Naive B cell (primary cell): Measurements from ENCODE around the gene NR2C1. TPM values are rescaled to one million over a fixed set of nuclear protein-coding genes. Genes with fewer than 3 reads are reported as not detected.

Experiments
- ATAC-seq, 2 donors: fragments of 150-1000 bp; cut with Tn5 transposase; 2 replicates each; pipeline ENCODE4 v1.10.0; 2021; ENCODE audit warnings: low read depth in 2 of 2, mild to moderate bottlenecking in 2 of 2, moderate library complexity in 2 of 2
- DNase-seq: peaks from one replicate; pipeline ENCODE4 v3.0.0; 2022
- H3K27ac Mint-ChIP-seq, 6 donors: one replicate each; pipeline ENCODE4 v1.8.0; 2020 to 2022; ENCODE audit warnings: mild to moderate bottlenecking in 6 of 6, mixed read lengths in 6 of 6, moderate library complexity in 5 of 6, inconsistent platforms in 2 of 6
- H3K27me3 Mint-ChIP-seq, 3 donors: one replicate each; pipeline ENCODE4 v1.8.0; 2021 to 2022; ENCODE audit warnings: mixed read lengths in 3 of 3, mild to moderate bottlenecking in 1 of 3
- H3K36me3 Mint-ChIP-seq, 2 donors: one replicate each; pipeline ENCODE4 v1.8.0; 2020 to 2022; ENCODE audit warnings: mixed read lengths in 2 of 2, inconsistent platforms in 1 of 2, mild to moderate bottlenecking in 1 of 2
- H3K4me1 Mint-ChIP-seq, 3 donors: one replicate each; pipeline ENCODE4 v1.8.0; 2020 to 2022; ENCODE audit warnings: mixed read lengths in 3 of 3, inconsistent platforms in 1 of 3, mild to moderate bottlenecking in 1 of 3, moderate library complexity in 1 of 3
- H3K4me3 Mint-ChIP-seq, 8 donors: one replicate each; pipeline ENCODE4 v1.8.0; 2020 to 2022; ENCODE audit warnings: mild to moderate bottlenecking in 8 of 8, mixed read lengths in 8 of 8, moderate library complexity in 8 of 8, inconsistent platforms in 2 of 8
- H3K9me3 Mint-ChIP-seq, 7 donors: one replicate each; pipeline ENCODE4 v1.8.0; 2020 to 2022; ENCODE audit warnings: mixed read lengths in 7 of 7, mild to moderate bottlenecking in 5 of 7, inconsistent platforms in 2 of 7, moderate library complexity in 1 of 7
- polyA plus RNA-seq, 6 donors: library from polyadenylated mRNA; unstranded; fragments of 300-500 nt; fragmentation: Illumina TruSeq; gene quantifications; one replicate each; pipeline ENCODE4 v1.2.3, GENCODE V29; 2021; ENCODE audit warnings: low read depth in 6 of 6

The NR2C1 gene
- polyA plus RNA-seq, 6 donors from 2014 or later, result 8.1 to 17.1 (median 11.5) TPM

DNA sequence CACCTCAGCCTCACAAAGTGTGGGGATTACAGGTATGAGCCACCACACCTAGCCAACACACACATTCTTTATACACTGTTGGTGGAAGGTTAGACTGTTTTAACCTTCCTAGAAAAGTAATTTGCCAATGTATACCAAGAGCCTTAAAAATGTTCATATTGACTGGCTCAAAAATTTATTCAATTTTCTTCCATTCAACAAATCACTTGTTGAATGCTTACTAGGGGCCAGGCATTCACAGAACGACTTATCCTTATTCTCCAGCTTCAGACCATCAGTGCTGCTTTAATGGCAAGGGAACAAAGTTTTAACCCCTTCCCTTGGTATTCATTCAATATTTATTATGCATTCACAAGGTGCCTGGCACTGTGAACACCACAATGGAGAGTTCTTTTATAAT lies 3.0 kb downstream of the NR2C1 start:
- H3K9me3 Mint-ChIP-seq, result no peaks in the 10 kb centered on the region
- H3K4me1 Mint-ChIP-seq, result peaks cover 5 to 28% (median 13%) of the 10 kb centered on the region in 3 donors
- ATAC-seq (no peak), DNase-seq (no peak)
- H3K27ac Mint-ChIP-seq, result no peak overlapping the region
- peak overlapping the region in 4 of 8 donors; percentile 29 to 64 (median 43) for H3K4me3 Mint-ChIP-seq
- peaks cover 8 to 11% of the 10 kb centered on the region in 2 donors for H3K36me3 Mint-ChIP-seq
- H3K27me3 Mint-ChIP-seq, result no peaks in the 10 kb centered on the region

DNA sequence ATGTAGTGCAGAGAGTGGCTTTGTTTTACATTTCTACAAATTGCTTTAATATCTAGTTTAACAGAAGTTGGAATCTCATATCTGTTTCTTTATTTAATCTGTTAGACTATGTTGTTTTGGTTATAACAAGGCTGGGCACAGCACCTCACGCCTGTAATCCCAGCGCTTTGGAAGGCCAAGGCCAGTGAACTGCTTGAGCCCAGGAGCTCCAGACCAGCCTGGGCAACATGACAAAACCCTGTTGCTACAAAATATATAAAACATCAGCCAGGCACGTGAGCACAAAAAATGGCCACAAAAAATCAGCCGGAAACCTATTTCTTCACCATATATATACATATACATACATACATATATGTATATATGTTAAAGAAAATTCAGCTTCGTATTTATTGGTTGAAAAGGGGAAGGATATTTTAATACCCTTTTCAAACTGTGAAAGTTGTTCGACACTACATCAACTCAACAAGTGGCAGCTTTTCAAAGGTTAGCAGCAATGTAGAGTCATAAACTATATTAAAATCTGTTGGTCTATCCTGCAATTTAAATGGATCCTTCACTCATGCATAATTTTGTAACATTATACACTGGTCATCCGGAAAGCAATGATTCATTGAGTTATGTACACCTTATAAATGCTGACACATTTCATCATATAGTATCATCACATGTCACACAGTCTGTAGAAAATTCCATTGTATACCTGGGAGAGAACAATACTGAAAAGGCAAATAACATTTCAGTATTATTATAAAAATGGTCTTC lies 7.1 kb downstream of the NR2C1 start:
- Mint-ChIP-seq H3K27ac (no peak overlapping the region), H3K4me3 (no peak overlapping the region), H3K9me3 (no peaks in the 10 kb centered on the region), H3K27me3 (no peaks in the 10 kb centered on the region), H3K36me3 (peaks cover 13 to 21% of the 10 kb centered on the region in 2 donors), H3K4me1 (peaks cover 5 to 14% (median 12%) of the 10 kb centered on the region in 3 donors)
- ATAC-seq (no peak), DNase-seq (no peak)

DNA sequence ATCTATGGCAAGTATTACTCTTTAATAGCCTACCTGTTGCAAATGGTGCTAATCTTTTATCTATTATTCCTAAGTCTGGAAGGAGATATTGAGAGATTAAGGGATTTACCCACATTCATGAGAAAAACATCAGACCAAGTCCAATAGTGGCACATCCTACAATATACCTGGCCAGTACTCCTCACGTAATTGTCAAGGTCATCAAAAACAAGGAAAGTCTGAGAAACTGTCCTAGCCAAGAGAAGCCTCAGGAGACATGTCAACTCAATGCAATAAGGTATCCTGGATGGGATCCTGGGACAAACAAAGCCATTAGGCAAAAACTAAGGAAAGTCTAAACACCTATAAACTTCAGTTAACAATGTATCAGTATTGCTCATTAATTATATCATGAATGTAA lies 12.5 kb downstream of the NR2C1 start:
- DNase-seq (no peak), ATAC-seq (no peak)
- no peaks in the 10 kb centered on the region for H3K27me3 Mint-ChIP-seq
- no peak overlapping the region for H3K27ac Mint-ChIP-seq
- no peak overlapping the region for H3K4me3 Mint-ChIP-seq
- peaks cover 0 to 5% (median 0%) of the 10 kb centered on the region in 3 donors for H3K4me1 Mint-ChIP-seq
- H3K36me3 Mint-ChIP-seq, result peaks cover 9 to 11% of the 10 kb centered on the region in 2 donors
- H3K9me3 Mint-ChIP-seq, result no peaks in the 10 kb centered on the region

GRCh38 chr12:95059984-95060383 lies 13.4 kb downstream of the NR2C1 start:
- DNase-seq (no peak), ATAC-seq (no peak)
- H3K4me3 Mint-ChIP-seq, result no peak overlapping the region
- no peaks in the 10 kb centered on the region for H3K27me3 Mint-ChIP-seq
- H3K27ac Mint-ChIP-seq, result no peak overlapping the region
- H3K9me3 Mint-ChIP-seq, result no peaks in the 10 kb centered on the region
- peaks cover 0 to 5% (median 0%) of the 10 kb centered on the region in 3 donors for H3K4me1 Mint-ChIP-seq
- H3K36me3 Mint-ChIP-seq, result peaks cover 9 to 15% of the 10 kb centered on the region in 2 donors

GRCh38 chr12:95057424-95057823 lies 16.0 kb downstream of the NR2C1 start:
- ATAC-seq (no peak), DNase-seq (no peak)
- Mint-ChIP-seq H3K9me3 (no peaks in the 10 kb centered on the region), H3K36me3 (peaks cover 0 to 14% of the 10 kb centered on the region in 2 donors), H3K4me3 (no peak overlapping the region), H3K27me3 (no peaks in the 10 kb centered on the region), H3K4me1 (no peaks in the 10 kb centered on the region), H3K27ac (no peak overlapping the region)

DNA sequence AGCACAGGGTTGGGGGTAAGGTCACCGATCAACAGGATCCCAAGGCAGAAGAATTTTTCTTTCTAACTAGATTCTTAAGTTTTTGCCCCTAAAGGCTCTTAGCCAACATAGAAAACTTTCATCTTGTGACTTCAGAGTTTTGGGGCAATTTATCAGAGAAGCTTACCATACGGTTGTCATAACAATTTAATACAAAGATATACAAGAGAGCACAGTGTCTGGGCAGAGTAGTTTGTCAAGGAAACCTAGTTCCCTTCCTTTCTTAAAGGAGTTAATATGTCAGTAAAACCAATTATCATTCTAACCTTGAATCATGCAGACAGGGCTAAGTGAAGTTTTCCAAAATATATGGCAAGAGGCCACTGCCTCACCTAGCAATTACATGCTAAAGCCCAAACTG lies 18.4 kb downstream of the NR2C1 start:
- no peak for DNase-seq
- no peak overlapping the region for H3K27ac Mint-ChIP-seq
- H3K27me3 Mint-ChIP-seq, result no peaks in the 10 kb centered on the region
- peaks cover 0 to 23% of the 10 kb centered on the region in 2 donors for H3K36me3 Mint-ChIP-seq
- no peak for ATAC-seq
- H3K4me1 Mint-ChIP-seq, result no peaks in the 10 kb centered on the region
- H3K9me3 Mint-ChIP-seq, result no peaks in the 10 kb centered on the region
- H3K4me3 Mint-ChIP-seq, result no peak overlapping the region

DNA sequence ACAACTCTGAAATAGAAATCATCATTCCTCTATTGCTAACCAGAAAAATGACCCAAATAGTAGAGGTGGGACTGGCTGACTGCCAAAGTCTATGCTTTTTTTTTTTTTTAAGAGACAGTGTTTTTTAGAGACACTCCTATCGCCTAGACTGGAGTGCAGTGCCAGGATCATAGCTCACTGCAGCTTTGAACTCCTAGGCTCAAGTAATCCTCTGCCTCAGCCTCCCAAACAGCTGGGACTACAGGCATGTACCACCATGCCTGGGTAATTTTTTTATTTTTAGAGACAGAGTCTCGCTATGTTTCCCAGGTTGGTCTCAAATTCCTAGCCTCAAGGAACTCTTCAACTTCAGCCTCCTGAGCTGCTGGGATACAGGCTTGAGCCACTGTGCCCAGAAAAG lies 19.2 kb downstream of the NR2C1 start:
- Mint-ChIP-seq H3K27ac (no peak overlapping the region), H3K36me3 (peaks cover 0 to 23% of the 10 kb centered on the region in 2 donors), H3K4me3 (no peak overlapping the region), H3K4me1 (no peaks in the 10 kb centered on the region), H3K9me3 (no peaks in the 10 kb centered on the region), H3K27me3 (no peaks in the 10 kb centered on the region)
- DNase-seq (no peak), ATAC-seq (no peak)

- DNase-seq (no peak), ATAC-seq (no peak)
- Mint-ChIP-seq H3K9me3 (no peaks in the 10 kb centered on the region), H3K4me1 (no peaks in the 10 kb centered on the region), H3K27me3 (no peaks in the 10 kb centered on the region), H3K4me3 (no peak overlapping the region), H3K36me3 (peaks cover 3 to 32% of the 10 kb centered on the region in 2 donors), H3K27ac (peak overlapping the region in 1 of 6 donors; percentile 68)
Measured at GRCh38 chr12:95051241-95051640, 22.2 kb downstream of the NR2C1 start.

DNA sequence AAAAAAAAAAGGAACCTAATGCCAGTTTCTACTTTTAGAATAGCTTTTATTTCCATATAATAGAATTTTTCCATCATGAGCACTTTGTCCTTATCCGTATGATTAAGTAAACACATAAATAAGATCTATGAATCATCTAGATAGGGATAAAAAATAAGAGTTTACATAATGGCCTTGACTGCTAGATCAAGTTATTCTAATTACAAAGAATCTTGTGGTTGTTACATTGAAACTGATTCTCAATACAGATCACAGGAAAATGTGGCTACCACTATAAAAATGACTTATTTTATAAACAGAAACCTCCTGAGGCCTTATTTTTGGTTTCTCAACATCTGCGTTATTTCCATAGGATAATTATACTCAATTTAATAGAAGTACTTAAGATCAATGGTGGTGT lies 35.5 kb downstream of the NR2C1 start:
- Mint-ChIP-seq H3K4me3 (no peak overlapping the region), H3K27me3 (no peaks in the 10 kb centered on the region), H3K36me3 (peaks cover 0 to 9% of the 10 kb centered on the region in 2 donors), H3K4me1 (peaks cover 0 to 9% (median 0%) of the 10 kb centered on the region in 3 donors), H3K27ac (no peak overlapping the region), H3K9me3 (no peaks in the 10 kb centered on the region)
- DNase-seq (no peak), ATAC-seq (no peak)

DNA sequence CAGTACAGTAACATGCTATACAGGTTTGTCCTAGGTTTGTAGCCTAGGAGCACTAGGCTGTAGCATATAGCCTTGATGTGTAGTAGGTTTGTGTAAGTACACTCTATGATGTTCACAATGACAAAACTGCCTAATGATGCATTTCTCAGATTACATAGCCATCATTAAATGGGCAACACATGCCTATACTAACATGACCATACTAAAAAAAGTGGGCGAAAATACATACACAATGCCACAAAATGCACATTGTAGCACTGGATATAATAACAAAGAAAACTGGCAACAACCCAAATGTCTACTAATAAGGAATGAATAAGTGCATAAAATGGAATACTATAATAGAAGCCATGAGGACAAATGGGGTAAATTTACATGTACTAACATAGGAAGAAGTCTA lies 38.7 kb downstream of the NR2C1 start:
- H3K27me3 Mint-ChIP-seq, result no peaks in the 10 kb centered on the region
- peak overlapping the region in 2 of 6 donors; percentile 31 to 47 for H3K27ac Mint-ChIP-seq

GRCh38 chr12:95022477-95022876 lies 50.9 kb downstream of the NR2C1 start:
- H3K4me1 Mint-ChIP-seq, result peaks cover 0 to 6% (median 5%) of the 10 kb centered on the region in 3 donors
- DNase-seq (no peak), ATAC-seq (peak in 1 of 2 donors; percentile 25)
- H3K27me3 Mint-ChIP-seq, result no peaks in the 10 kb centered on the region
- no peaks in the 10 kb centered on the region for H3K9me3 Mint-ChIP-seq
- H3K4me3 Mint-ChIP-seq, result no peak overlapping the region
- peak overlapping the region in 1 of 6 donors; percentile 66 for H3K27ac Mint-ChIP-seq
- peaks cover 0 to 12% of the 10 kb centered on the region in 2 donors for H3K36me3 Mint-ChIP-seq

More for the DNA sequence above, 38.7 kb downstream of the NR2C1 start:
- Mint-ChIP-seq H3K36me3 (peaks cover 0 to 4% of the 10 kb centered on the region in 2 donors), H3K4me3 (no peak overlapping the region), H3K9me3 (no peaks in the 10 kb centered on the region), H3K4me1 (peaks cover 0 to 9% (median 0%) of the 10 kb centered on the region in 3 donors)
- no peak for ATAC-seq
- no peak for DNase-seq

- DNase-seq (no peak), ATAC-seq (no peak)
- H3K27ac Mint-ChIP-seq, result peak overlapping the region in 2 of 6 donors; percentile 27 to 55
- no peak overlapping the region for H3K4me3 Mint-ChIP-seq
- H3K4me1 Mint-ChIP-seq, result peaks cover 0 to 8% (median 6%) of the 10 kb centered on the region in 3 donors
- no peaks in the 10 kb centered on the region for H3K27me3 Mint-ChIP-seq
- peaks cover 0 to 7% (median 5%) of the 10 kb centered on the region in 7 donors for H3K9me3 Mint-ChIP-seq
- peaks cover 9 to 14% of the 10 kb centered on the region in 2 donors for H3K36me3 Mint-ChIP-seq
Measured at GRCh38 chr12:95017482-95017881, 55.9 kb downstream of the NR2C1 start.

- H3K4me3 Mint-ChIP-seq, result no peak overlapping the region
- H3K4me1 Mint-ChIP-seq, result peaks cover 5 to 16% (median 9%) of the 10 kb centered on the region in 3 donors
- H3K27ac Mint-ChIP-seq, result no peak overlapping the region
- peaks cover 9% of the 10 kb centered on the region in 2 donors for H3K36me3 Mint-ChIP-seq
- H3K9me3 Mint-ChIP-seq, result peaks cover 0 to 7% (median 5%) of the 10 kb centered on the region in 7 donors
- DNase-seq (no peak), ATAC-seq (no peak)
- H3K27me3 Mint-ChIP-seq, result no peaks in the 10 kb centered on the region
Measured at GRCh38 chr12:95016120-95016519, 57.3 kb downstream of the NR2C1 start.

GRCh38 chr12:95014554-95014953 lies 58.9 kb downstream of the NR2C1 start:
- ATAC-seq (no peak), DNase-seq (no peak)
- Mint-ChIP-seq H3K27me3 (no peaks in the 10 kb centered on the region), H3K27ac (no peak overlapping the region), H3K9me3 (peaks cover 3 to 16% (median 12%) of the 10 kb centered on the region in 7 donors), H3K36me3 (peaks cover 6 to 9% of the 10 kb centered on the region in 2 donors), H3K4me1 (peaks cover 17 to 31% (median 24%) of the 10 kb centered on the region in 3 donors), H3K4me3 (peak overlapping the region in 1 of 8 donors; percentile 12)
